HCT116 (cell line): ENCODE data around the gene TAF4B. TPM values are rescaled to one million over a fixed set of nuclear protein-coding genes. Genes with fewer than 3 reads are reported as not detected.

Experiments used
- ATAC-seq: fragments of 200-7000 bp; cut with Tn5 transposase; 2 replicates; pipeline ENCODE4 v1.9.1; 2020; ENCODE audit warnings: mild to moderate bottlenecking, moderate library complexity
- BruUV-seq: library from RNA; stranded (reverse); fragments of 400-500 nt; replicated peaks from 2 replicates; lab custom pipeline; 2021; lab: Mats Ljungman, UMichigan
- CTCF ChIA-PET: fragments of 300-600 bp; sonication (Branson Sonifier 250); formaldehyde crosslinking; loops from one replicate; lab custom pipeline; 2021; ENCODE audit warnings: antibody characterized with exemption; lab: Charles Lee
- POLR2A ChIA-PET: fragments of 300-600, 350-600 bp; sonication (Branson Sonifier 250); formaldehyde crosslinking; loops from one replicate; lab custom pipeline; 2021; ENCODE audit warnings: antibody characterized with exemption; lab: Charles Lee
- RAD21 ChIA-PET, 2 experiments: fragments of 300-600 bp; sonication (Branson Sonifier 250); formaldehyde crosslinking; loops; one replicate each; lab custom pipeline; 2023; ENCODE audit warnings: low total read pairs in 2 of 2; ENCODE audit not compliant: uncharacterized antibody in 2 of 2, unreplicated experiment in 2 of 2, low non-redundant PET in 1 of 2; lab: Charles Lee
- DNase-seq: peaks from one replicate; pipeline ENCODE4 v3.0.0-alpha.2; 2010; ENCODE audit warnings: low read depth, low spot score
- H2AFZ ChIP-seq: fragments of 200-600 bp; shearing (Covaris generic), sonication (generic); 2 replicates; pipeline ENCODE4 v1.6.1; 2017; ENCODE audit warnings: low read depth, mixed run types, mixed read lengths, antibody characterized with exemption, low read length; ENCODE audit not compliant: poor library complexity, severe bottlenecking
- H3K27ac ChIP-seq: 2 replicates; pipeline ENCODE4 v1.5.1; 2012; ENCODE audit warnings: low read depth, low read length
- H3K27me3 ChIP-seq: fragments of 200-600 bp; sonication (generic); 2 replicates; pipeline ENCODE4 v1.6.1; 2016; ENCODE audit warnings: mixed run types, low read length, mixed read lengths; ENCODE audit not compliant: insufficient read depth
- H3K36me3 ChIP-seq, 2 experiments: fragments of 200-500 bp in 1 of 2; fragments of 200-600 bp in 1 of 2; sonication (Bioruptor generic) in 1 of 2; sonication (generic) in 1 of 2; 2 replicates each; pipeline versions ENCODE4 v1.5.1 to v1.6.1; 2014 to 2016; ENCODE audit warnings: low read length in 2 of 2, inconsistent platforms in 1 of 2, mixed read lengths in 1 of 2, mixed run types in 1 of 2; ENCODE audit not compliant: insufficient read depth in 2 of 2, control insufficient read depth in 1 of 2
- H3K4me1 ChIP-seq, 2 experiments: fragments of 200-600 bp in 1 of 2; sonication (generic) in 1 of 2; 2 replicates each; pipeline versions ENCODE4 v1.5.1 to v1.6.1; 2012 to 2017; ENCODE audit warnings: low read length in 2 of 2, inconsistent platforms in 1 of 2, mild to moderate bottlenecking in 1 of 2, mixed read lengths in 1 of 2, mixed run types in 1 of 2, moderate library complexity in 1 of 2; ENCODE audit not compliant: insufficient read depth in 2 of 2, control insufficient read depth in 1 of 2
- H3K4me2 ChIP-seq: fragments of 200-600 bp; sonication (generic); 2 replicates; pipeline ENCODE4 v1.6.1; 2017; ENCODE audit warnings: mixed run types, low read length, mixed read lengths
- H3K4me3 ChIP-seq, 2 experiments: fragments of 200-600 bp in 1 of 2; sonication (generic) in 1 of 2; replicated peaks in 1 of 2; 2 replicates each; pipeline ENCODE4 v1.5.1; 2011 to 2016; ENCODE audit warnings: low read length in 2 of 2, control low read depth in 1 of 2, low read depth in 1 of 2, mild to moderate bottlenecking in 1 of 2, mixed read lengths in 1 of 2, mixed run types in 1 of 2
- H3K79me2 ChIP-seq: fragments of 200-600 bp; sonication (generic); 2 replicates; pipeline ENCODE4 v1.6.1; 2017; ENCODE audit warnings: mild to moderate bottlenecking, mixed run types, low read length, moderate library complexity, mixed read lengths; ENCODE audit not compliant: insufficient read depth
- H3K9ac ChIP-seq: fragments of 200-600 bp; sonication (generic); 2 replicates; pipeline ENCODE4 v1.6.1; 2016; ENCODE audit warnings: low read length, mixed read lengths
- H3K9me2 ChIP-seq: fragments of 200-600 bp; sonication (generic), shearing (Covaris generic); 2 replicates; pipeline ENCODE4 v1.6.1; 2017; ENCODE audit warnings: mixed run types, mild to moderate bottlenecking, moderate library complexity; ENCODE audit not compliant: insufficient read depth
- H3K9me3 ChIP-seq, 2 experiments: fragments of 200-500 bp in 1 of 2; fragments of 200-600 bp in 1 of 2; sonication (Bioruptor generic) in 1 of 2; sonication (generic) in 1 of 2; 2 replicates each; pipeline ENCODE4 v1.6.1; 2014 to 2017; ENCODE audit warnings: low read length in 2 of 2, mixed read lengths in 2 of 2, inconsistent platforms in 1 of 2, low read depth in 1 of 2, mild to moderate bottlenecking in 1 of 2, mixed run types in 1 of 2, moderate library complexity in 1 of 2; ENCODE audit not compliant: control insufficient read depth in 1 of 2, insufficient read depth in 1 of 2
- H4K20me1 ChIP-seq: fragments of 200-600 bp; sonication (generic), shearing (Covaris generic); 2 replicates; pipeline ENCODE4 v1.6.1; 2017; ENCODE audit warnings: mixed run types, mild to moderate bottlenecking, moderate library complexity; ENCODE audit not compliant: insufficient read depth
- CBX3 ChIP-seq: IDR thresholded peaks from 2 replicates; pipeline ENCODE4 v1.6.1; 2012; ENCODE audit warnings: low read depth
- ELF1 ChIP-seq: IDR thresholded peaks from 2 replicates; pipeline ENCODE4 v1.6.1; 2012; ENCODE audit warnings: low read depth, borderline replicate concordance
- FOSL1 ChIP-seq: IDR thresholded peaks from 2 replicates; pipeline ENCODE4 v1.6.1; 2012; ENCODE audit warnings: low read depth
- JUND ChIP-seq: IDR thresholded peaks from 2 replicates; pipeline ENCODE4 v1.6.1; 2012
- POLR2AphosphoS5 ChIP-seq: IDR thresholded peaks from 2 replicates; pipeline ENCODE4 v1.6.1; 2011; ENCODE audit warnings: mild to moderate bottlenecking, low read depth, low read length, moderate library complexity
- RAD21 ChIP-seq: IDR thresholded peaks from 2 replicates; pipeline ENCODE4 v1.6.1; 2012; ENCODE audit warnings: low read depth, mild to moderate bottlenecking
- TCF7L2 ChIP-seq: IDR thresholded peaks from 2 replicates; pipeline ENCODE4 v1.7.0; 2011; ENCODE audit warnings: borderline replicate concordance, inconsistent platforms; ENCODE audit not compliant: insufficient read depth, insufficient read length; ENCODE audit errors: extremely low read depth
- YY1 ChIP-seq: IDR thresholded peaks from 2 replicates; pipeline ENCODE4 v1.6.1; 2011; ENCODE audit warnings: low read length, low read depth, moderate library complexity, mild to moderate bottlenecking; ENCODE audit not compliant: insufficient replicate concordance; ENCODE audit errors: extremely low read depth
- intact Hi-C: fragments of 100-400 bp; cut with micrococcal nuclease; formaldehyde crosslinking; loops from 2 replicates; pipeline ENCODE4 v1.10.0; 2022
- total RNA-seq: library from RNA; stranded (reverse); gene quantifications from one replicate; pipeline ENCODE4 v1.2.1, GENCODE V29; 2021; ENCODE audit not compliant: unreplicated experiment
- TF ChIP-seq, protein P1 (sequence below): IDR thresholded peaks from 2 replicates; pipeline ENCODE4 v1.6.1; 2012
- TF ChIP-seq, protein P2 (sequence below), 3 experiments: fragments of 200-600 bp in 1 of 3; sonication (generic) in 1 of 3; IDR thresholded peaks in 2 of 3; conservative IDR thresholded peaks in 1 of 3; 2 replicates each; pipeline ENCODE4 v1.5.1; 2012 to 2017; ENCODE audit warnings: low read depth in 2 of 3, low read length in 2 of 3, antibody characterized with exemption in 1 of 3, borderline replicate concordance in 1 of 3, control low read depth in 1 of 3, mild to moderate bottlenecking in 1 of 3, mixed read lengths in 1 of 3, mixed run types in 1 of 3, moderate library complexity in 1 of 3; ENCODE audit not compliant: insufficient read depth in 1 of 3

The TAF4B gene
- total RNA-seq, 1 experiment from 2014 or later = 17.8 TPM

DNA sequence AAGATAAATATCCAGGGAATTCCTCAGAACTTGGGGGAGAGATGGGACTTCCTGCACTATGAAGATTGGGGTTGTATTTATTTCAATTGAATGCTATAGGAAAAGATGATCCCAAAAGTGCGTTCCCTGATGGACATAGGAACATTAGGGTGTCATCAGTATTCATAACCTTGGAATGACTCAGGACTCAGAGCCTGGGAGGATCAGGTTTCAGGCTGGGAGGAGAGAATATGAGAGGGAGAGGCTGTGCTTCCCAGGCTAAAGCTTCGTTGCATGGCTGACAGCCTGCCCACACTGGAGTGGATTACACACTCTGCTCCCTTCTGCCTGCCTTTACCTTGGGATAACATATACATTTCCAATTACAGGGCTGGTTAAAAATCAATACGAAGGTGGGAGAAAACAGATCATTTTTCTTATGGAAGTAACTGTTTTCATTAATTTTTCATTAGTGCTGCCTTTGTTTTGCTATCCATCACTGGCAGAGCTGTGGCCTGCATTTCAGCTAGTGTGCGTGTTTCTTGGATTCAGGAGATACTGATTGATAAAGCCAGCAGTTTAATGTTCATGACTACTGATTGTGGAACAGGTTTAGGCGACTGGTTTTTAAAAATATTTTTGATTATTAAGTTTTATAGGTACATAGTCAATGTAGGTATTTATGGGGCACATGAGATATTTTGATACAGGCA is 203.4 kb downstream of the TAF4B start:
- no peaks in the 10 kb centered on the region for H3K79me2 ChIP-seq
- peak overlapping the region; percentile 5; the same call in 1 of the 2 replicates for H3K27ac ChIP-seq
- no peaks in the 10 kb centered on the region for H3K9me2 ChIP-seq
- peaks cover 7 to 18% of the 10 kb centered on the region in 2 experiments; a peak in 3 of 4 replicates for H3K4me1 ChIP-seq
- peak overlapping the region; percentile 96 for H2AFZ ChIP-seq
- RAD21 ChIA-PET = no interaction called here
- H3K9me3 ChIP-seq = no peaks in the 10 kb centered on the region
- H3K9ac ChIP-seq = peak overlapping the region; percentile 37; the same call in 1 of the 2 replicates
- 0 out of 2 replicates have a peak, but pooled peaks have one; percentile 4 for TF ChIP-seq RAD21
- TF ChIP-seq YY1 = no peak
- TF ChIP-seq JUND = peak; percentile 49; the same call in 1 of the 2 replicates
- TF ChIP-seq TCF7L2 = no peak
- 0 out of 2 replicates have a peak, but pooled peaks have one; percentile 38 for TF ChIP-seq POLR2AphosphoS5
- peak; percentile 26; the same call in 1 of the 2 replicates for TF ChIP-seq CBX3
- TF ChIP-seq, protein P1, sequence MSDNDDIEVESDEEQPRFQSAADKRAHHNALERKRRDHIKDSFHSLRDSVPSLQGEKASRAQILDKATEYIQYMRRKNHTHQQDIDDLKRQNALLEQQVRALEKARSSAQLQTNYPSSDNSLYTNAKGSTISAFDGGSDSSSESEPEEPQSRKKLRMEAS = peak; percentile 22; the same call in 1 of the 2 replicates
- TF ChIP-seq FOSL1 = peak; percentile 52; the same call in 1 of the 2 replicates
- TF ChIP-seq ELF1 = no peak
- TF ChIP-seq, protein P2, sequence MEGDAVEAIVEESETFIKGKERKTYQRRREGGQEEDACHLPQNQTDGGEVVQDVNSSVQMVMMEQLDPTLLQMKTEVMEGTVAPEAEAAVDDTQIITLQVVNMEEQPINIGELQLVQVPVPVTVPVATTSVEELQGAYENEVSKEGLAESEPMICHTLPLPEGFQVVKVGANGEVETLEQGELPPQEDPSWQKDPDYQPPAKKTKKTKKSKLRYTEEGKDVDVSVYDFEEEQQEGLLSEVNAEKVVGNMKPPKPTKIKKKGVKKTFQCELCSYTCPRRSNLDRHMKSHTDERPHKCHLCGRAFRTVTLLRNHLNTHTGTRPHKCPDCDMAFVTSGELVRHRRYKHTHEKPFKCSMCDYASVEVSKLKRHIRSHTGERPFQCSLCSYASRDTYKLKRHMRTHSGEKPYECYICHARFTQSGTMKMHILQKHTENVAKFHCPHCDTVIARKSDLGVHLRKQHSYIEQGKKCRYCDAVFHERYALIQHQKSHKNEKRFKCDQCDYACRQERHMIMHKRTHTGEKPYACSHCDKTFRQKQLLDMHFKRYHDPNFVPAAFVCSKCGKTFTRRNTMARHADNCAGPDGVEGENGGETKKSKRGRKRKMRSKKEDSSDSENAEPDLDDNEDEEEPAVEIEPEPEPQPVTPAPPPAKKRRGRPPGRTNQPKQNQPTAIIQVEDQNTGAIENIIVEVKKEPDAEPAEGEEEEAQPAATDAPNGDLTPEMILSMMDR (IDR thresholded peaks at IDR 0.05 in 2 of 3, conservative IDR thresholded peaks at IDR 0.05 in 1 of 3; ENCODE audit: borderline replicate concordance in 1 of 3, insufficient read depth in 1 of 3, low read depth in 2 of 3, low read length in 2 of 3) = no peak
- no peaks in the 10 kb centered on the region for H4K20me1 ChIP-seq
- H3K4me3 ChIP-seq = peak overlapping the region in 1 of 2 experiments; percentile 5; a peak in 1 of 4 replicates
- DNase-seq (peak; percentile 60), ATAC-seq (peak; percentile 99)
- intact Hi-C loops = loop anchor here (5.0 kb wide), 1 partner anchor 118 kb away; the partner anchor contains the start of gene KCTD1
- CTCF ChIA-PET = no interaction called here
- BruUV-seq = no TSS peak
- peak overlapping the region; percentile 55 for H3K4me2 ChIP-seq
- no peaks in the 10 kb centered on the region for H3K36me3 ChIP-seq
- POLR2A ChIA-PET = no interaction called here
- H3K27me3 ChIP-seq = no peaks in the 10 kb centered on the region
